HCT116 (cell line): ENCODE data around the gene ZFP3. TPM values are rescaled to one million over a fixed set of nuclear protein-coding genes. Genes with fewer than 3 reads are reported as not detected.

Experiments
- ATAC-seq: fragments of 200-7000 bp; cut with Tn5 transposase; 2 replicates; pipeline ENCODE4 v1.9.1; 2020; ENCODE audit warnings: mild to moderate bottlenecking, moderate library complexity
- BruUV-seq: library from RNA; stranded (reverse); fragments of 400-500 nt; replicated peaks from 2 replicates; lab custom pipeline; 2021; lab: Mats Ljungman, UMichigan
- CTCF ChIA-PET: fragments of 300-600 bp; sonication (Branson Sonifier 250); formaldehyde crosslinking; loops from one replicate; lab custom pipeline; 2021; ENCODE audit warnings: antibody characterized with exemption; lab: Charles Lee
- POLR2A ChIA-PET: fragments of 300-600, 350-600 bp; sonication (Branson Sonifier 250); formaldehyde crosslinking; loops from one replicate; lab custom pipeline; 2021; ENCODE audit warnings: antibody characterized with exemption; lab: Charles Lee
- RAD21 ChIA-PET, 2 experiments: fragments of 300-600 bp; sonication (Branson Sonifier 250); formaldehyde crosslinking; loops; one replicate each; lab custom pipeline; 2023; ENCODE audit warnings: low total read pairs in 2 of 2; ENCODE audit not compliant: uncharacterized antibody in 2 of 2, unreplicated experiment in 2 of 2, low non-redundant PET in 1 of 2; lab: Charles Lee
- DNase-seq: peaks from one replicate; pipeline ENCODE4 v3.0.0-alpha.2; 2010; ENCODE audit warnings: low read depth, low spot score
- H2AFZ ChIP-seq: fragments of 200-600 bp; shearing (Covaris generic), sonication (generic); 2 replicates; pipeline ENCODE4 v1.6.1; 2017; ENCODE audit warnings: low read depth, mixed run types, mixed read lengths, antibody characterized with exemption, low read length; ENCODE audit not compliant: poor library complexity, severe bottlenecking
- H3K27ac ChIP-seq: 2 replicates; pipeline ENCODE4 v1.5.1; 2012; ENCODE audit warnings: low read depth, low read length
- H3K27me3 ChIP-seq: fragments of 200-600 bp; sonication (generic); 2 replicates; pipeline ENCODE4 v1.6.1; 2016; ENCODE audit warnings: mixed run types, low read length, mixed read lengths; ENCODE audit not compliant: insufficient read depth
- H3K36me3 ChIP-seq, 2 experiments: fragments of 200-500 bp in 1 of 2; fragments of 200-600 bp in 1 of 2; sonication (Bioruptor generic) in 1 of 2; sonication (generic) in 1 of 2; 2 replicates each; pipeline versions ENCODE4 v1.5.1 to v1.6.1; 2014 to 2016; ENCODE audit warnings: low read length in 2 of 2, inconsistent platforms in 1 of 2, mixed read lengths in 1 of 2, mixed run types in 1 of 2; ENCODE audit not compliant: insufficient read depth in 2 of 2, control insufficient read depth in 1 of 2
- H3K4me1 ChIP-seq, 2 experiments: fragments of 200-600 bp in 1 of 2; sonication (generic) in 1 of 2; 2 replicates each; pipeline versions ENCODE4 v1.5.1 to v1.6.1; 2012 to 2017; ENCODE audit warnings: low read length in 2 of 2, inconsistent platforms in 1 of 2, mild to moderate bottlenecking in 1 of 2, mixed read lengths in 1 of 2, mixed run types in 1 of 2, moderate library complexity in 1 of 2; ENCODE audit not compliant: insufficient read depth in 2 of 2, control insufficient read depth in 1 of 2
- H3K4me2 ChIP-seq: fragments of 200-600 bp; sonication (generic); 2 replicates; pipeline ENCODE4 v1.6.1; 2017; ENCODE audit warnings: mixed run types, low read length, mixed read lengths
- H3K4me3 ChIP-seq, 2 experiments: fragments of 200-600 bp in 1 of 2; sonication (generic) in 1 of 2; replicated peaks in 1 of 2; 2 replicates each; pipeline ENCODE4 v1.5.1; 2011 to 2016; ENCODE audit warnings: low read length in 2 of 2, control low read depth in 1 of 2, low read depth in 1 of 2, mild to moderate bottlenecking in 1 of 2, mixed read lengths in 1 of 2, mixed run types in 1 of 2
- H3K79me2 ChIP-seq: fragments of 200-600 bp; sonication (generic); 2 replicates; pipeline ENCODE4 v1.6.1; 2017; ENCODE audit warnings: mild to moderate bottlenecking, mixed run types, low read length, moderate library complexity, mixed read lengths; ENCODE audit not compliant: insufficient read depth
- H3K9ac ChIP-seq: fragments of 200-600 bp; sonication (generic); 2 replicates; pipeline ENCODE4 v1.6.1; 2016; ENCODE audit warnings: low read length, mixed read lengths
- H3K9me2 ChIP-seq: fragments of 200-600 bp; sonication (generic), shearing (Covaris generic); 2 replicates; pipeline ENCODE4 v1.6.1; 2017; ENCODE audit warnings: mixed run types, mild to moderate bottlenecking, moderate library complexity; ENCODE audit not compliant: insufficient read depth
- H3K9me3 ChIP-seq, 2 experiments: fragments of 200-500 bp in 1 of 2; fragments of 200-600 bp in 1 of 2; sonication (Bioruptor generic) in 1 of 2; sonication (generic) in 1 of 2; 2 replicates each; pipeline ENCODE4 v1.6.1; 2014 to 2017; ENCODE audit warnings: low read length in 2 of 2, mixed read lengths in 2 of 2, inconsistent platforms in 1 of 2, low read depth in 1 of 2, mild to moderate bottlenecking in 1 of 2, mixed run types in 1 of 2, moderate library complexity in 1 of 2; ENCODE audit not compliant: control insufficient read depth in 1 of 2, insufficient read depth in 1 of 2
- H4K20me1 ChIP-seq: fragments of 200-600 bp; sonication (generic), shearing (Covaris generic); 2 replicates; pipeline ENCODE4 v1.6.1; 2017; ENCODE audit warnings: mixed run types, mild to moderate bottlenecking, moderate library complexity; ENCODE audit not compliant: insufficient read depth
- CBX3 ChIP-seq: IDR thresholded peaks from 2 replicates; pipeline ENCODE4 v1.6.1; 2012; ENCODE audit warnings: low read depth
- EGR1 ChIP-seq: IDR thresholded peaks from 2 replicates; pipeline ENCODE4 v1.6.1; 2012; ENCODE audit warnings: low read depth
- JUND ChIP-seq: IDR thresholded peaks from 2 replicates; pipeline ENCODE4 v1.6.1; 2012
- TCF7L2 ChIP-seq: IDR thresholded peaks from 2 replicates; pipeline ENCODE4 v1.7.0; 2011; ENCODE audit warnings: borderline replicate concordance, inconsistent platforms; ENCODE audit not compliant: insufficient read depth, insufficient read length; ENCODE audit errors: extremely low read depth
- ZNF274 ChIP-seq: fragments of 200-500 bp; sonication (Bioruptor generic); IDR thresholded peaks from 2 replicates; pipeline ENCODE4 v1.6.1; 2014; ENCODE audit warnings: mild to moderate bottlenecking, low read depth, low read length, inconsistent platforms
- intact Hi-C: fragments of 100-400 bp; cut with micrococcal nuclease; formaldehyde crosslinking; loops from 2 replicates; pipeline ENCODE4 v1.10.0; 2022
- total RNA-seq: library from RNA; stranded (reverse); gene quantifications from one replicate; pipeline ENCODE4 v1.2.1, GENCODE V29; 2021; ENCODE audit not compliant: unreplicated experiment
- TF ChIP-seq, protein P1 (sequence below): IDR thresholded peaks from 2 replicates; pipeline ENCODE4 v1.6.1; 2012

Gene ZFP3
- total RNA-seq, 1 experiment from 2014 or later, result 0.05 TPM

- TF ChIP-seq JUND (no peak), CBX3 (no peak), ZNF274 (no peak), TCF7L2 (peak; percentile 18)
These were observed 33.3 kb downstream of the ZFP3 start, which contains the start of gene ZNF232 (continued) for GRCh38 chr17:5111402-5112204.

GRCh38 chr17:5115673-5116651, 37.7 kb downstream of the ZFP3 start, which contains the start of gene USP6:
USP6 (plus strand) TSS chr17:5116032; CDS start chr17:5130368, 14,336 bp downstream.
- Histone ChIP-seq H3K9me2 (no peaks in the 10 kb centered on the region), H3K9ac (no peak within 1 kb of the TSS), H3K36me3 (peaks cover 0 to 7% of the 10 kb centered on the region in 2 experiments; a peak in 1 of 4 replicates), H2AFZ (no peak within 1 kb of the TSS), H3K4me3 (no peak within 1 kb of the TSS), H3K9me3 (no peaks in the 10 kb centered on the region), H3K27ac (no peak within 1 kb of the TSS), H3K4me2 (no peak within 1 kb of the TSS), H4K20me1 (no peaks in the 10 kb centered on the region), H3K27me3 (0 out of 2 replicates have a peak, but pooled peaks cover 4% of the 10 kb centered on the region), H3K79me2 (peaks cover 10% of the 10 kb centered on the region), H3K4me1 (peaks cover 0 to 12% of the 10 kb centered on the region in 2 experiments; a peak in 2 of 4 replicates)
- ChIA-PET CTCF (no interaction called here), POLR2A (no interaction called here), RAD21 (no interaction called here)
- no peak for DNase-seq
- ATAC-seq, result no peak
- intact Hi-C loops, result loop anchor here (10.0 kb wide), 1 partner anchor 79 kb away; the partner anchor contains the start of gene ZNF594
- no TSS peak for BruUV-seq
- no peak for TF ChIP-seq EGR1
- TF ChIP-seq, protein P1, sequence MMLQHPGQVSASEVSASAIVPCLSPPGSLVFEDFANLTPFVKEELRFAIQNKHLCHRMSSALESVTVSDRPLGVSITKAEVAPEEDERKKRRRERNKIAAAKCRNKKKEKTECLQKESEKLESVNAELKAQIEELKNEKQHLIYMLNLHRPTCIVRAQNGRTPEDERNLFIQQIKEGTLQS, result no peak
- no peak for TF ChIP-seq ZNF274
